ENCODE data around the gene NTN4. TPM values are rescaled to one million over a fixed set of nuclear protein-coding genes. Genes with fewer than 3 reads are reported as not detected.
"Not testable (repeated sequence)": the region's sequence is repeated elsewhere in the genome, so short reads cannot be mapped to it uniquely, and the experiment has no call there.

Gene NTN4
- polyA plus RNA-seq, 6 donors from 2014 or later, result not detected

DNA sequence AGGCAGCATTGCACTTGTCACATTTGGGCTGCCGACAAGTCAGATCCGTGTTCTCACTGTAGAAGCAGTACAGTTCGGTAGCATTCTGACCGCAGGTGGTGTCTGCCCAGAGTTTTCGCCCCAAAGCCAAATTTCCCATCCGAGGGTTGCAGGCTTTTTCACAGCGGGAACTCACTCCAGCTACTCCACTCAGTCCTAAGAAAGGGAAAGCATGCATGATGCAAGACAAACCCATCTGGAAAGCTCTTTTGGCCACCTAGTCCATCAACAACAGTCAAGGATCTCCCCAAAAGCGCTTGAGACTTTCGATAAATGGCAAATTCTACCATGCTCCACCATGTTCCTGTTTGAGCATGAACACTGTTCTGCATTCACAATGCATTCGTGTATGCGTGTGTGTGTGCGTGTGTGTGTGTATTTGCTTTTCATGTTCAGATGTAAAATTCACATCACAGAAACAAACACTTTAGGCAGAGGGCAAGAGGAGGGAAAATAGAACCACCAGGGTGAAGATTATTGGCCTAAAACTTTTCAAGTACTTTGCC, 3.2 kb downstream of the NTN4 start:
- ATAC-seq (ENCODE audit: low read depth in 2 of 2), result no peak
- peaks cover 28 to 63% (median 52%) of the 10 kb centered on the region in 3 donors for H3K27me3 Mint-ChIP-seq
- H3K27ac Mint-ChIP-seq, result no peak overlapping the region
- DNase-seq, result no peak
- peaks cover 11 to 20% (median 16%) of the 10 kb centered on the region in 3 donors for H3K4me1 Mint-ChIP-seq
- no peaks in the 10 kb centered on the region for H3K9me3 Mint-ChIP-seq
- peak overlapping the region in 1 of 8 donors; percentile 64 for H3K4me3 Mint-ChIP-seq
- no peaks in the 10 kb centered on the region for H3K36me3 Mint-ChIP-seq

DNA sequence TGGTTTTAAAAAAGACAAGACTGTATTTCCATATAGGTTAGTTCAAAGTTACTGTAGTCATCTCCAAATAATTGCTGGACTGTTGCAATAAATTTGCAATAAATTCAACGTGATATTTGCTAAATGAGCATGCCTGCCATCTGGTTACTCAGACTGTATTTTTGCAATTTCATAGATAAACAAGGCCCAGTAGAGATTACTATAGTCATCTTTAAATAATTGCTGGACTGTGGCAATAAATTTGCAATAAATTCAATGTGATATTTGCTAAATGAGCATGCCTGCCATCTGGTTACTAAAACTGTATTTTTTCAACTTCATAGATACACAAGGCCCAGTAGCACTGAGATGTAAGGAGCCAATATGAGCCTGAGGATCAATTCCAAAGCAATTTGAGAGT, 5.6 kb downstream of the NTN4 start:
- Mint-ChIP-seq H3K4me3 (no peak overlapping the region), H3K4me1 (peaks cover 4 to 7% (median 7%) of the 10 kb centered on the region in 3 donors), H3K27ac (no peak overlapping the region), H3K36me3 (no peaks in the 10 kb centered on the region), H3K27me3 (peaks cover 27 to 63% (median 49%) of the 10 kb centered on the region in 3 donors), H3K9me3 (peaks cover 0 to 4% (median 0%) of the 10 kb centered on the region in 7 donors)
- ATAC-seq (ENCODE audit: low read depth in 2 of 2), result no peak
- DNase-seq, result no peak

DNA sequence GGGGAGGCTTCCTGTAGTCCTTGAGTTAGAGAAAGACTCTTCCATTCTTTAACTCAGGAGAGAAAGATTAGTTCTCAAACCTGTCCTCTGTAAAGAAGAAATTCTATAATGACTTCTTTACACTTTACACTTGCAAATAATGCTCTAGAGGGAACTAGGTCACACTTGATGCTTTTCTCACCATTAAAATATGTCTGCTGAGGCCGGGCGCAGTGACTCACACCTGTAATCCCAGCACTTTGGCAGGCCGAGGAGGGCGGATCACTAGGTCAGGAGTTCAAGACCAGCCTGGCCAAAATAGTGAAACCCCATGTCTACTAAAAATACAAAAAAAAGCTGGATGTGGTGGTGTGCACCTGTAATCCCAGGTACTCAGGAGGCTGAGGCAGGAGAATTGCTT, 6.3 kb downstream of the NTN4 start:
- Mint-ChIP-seq H3K4me3 (no peak overlapping the region), H3K27ac (no peak overlapping the region), H3K27me3 (peaks cover 23 to 57% (median 42%) of the 10 kb centered on the region in 3 donors), H3K9me3 (peaks cover 0 to 4% (median 0%) of the 10 kb centered on the region in 7 donors), H3K4me1 (peaks cover 0 to 1% (median under 1%) of the 10 kb centered on the region in 3 donors), H3K36me3 (no peaks in the 10 kb centered on the region)
- no peak for ATAC-seq (ENCODE audit: low read depth in 2 of 2)
- DNase-seq, result no peak

DNA sequence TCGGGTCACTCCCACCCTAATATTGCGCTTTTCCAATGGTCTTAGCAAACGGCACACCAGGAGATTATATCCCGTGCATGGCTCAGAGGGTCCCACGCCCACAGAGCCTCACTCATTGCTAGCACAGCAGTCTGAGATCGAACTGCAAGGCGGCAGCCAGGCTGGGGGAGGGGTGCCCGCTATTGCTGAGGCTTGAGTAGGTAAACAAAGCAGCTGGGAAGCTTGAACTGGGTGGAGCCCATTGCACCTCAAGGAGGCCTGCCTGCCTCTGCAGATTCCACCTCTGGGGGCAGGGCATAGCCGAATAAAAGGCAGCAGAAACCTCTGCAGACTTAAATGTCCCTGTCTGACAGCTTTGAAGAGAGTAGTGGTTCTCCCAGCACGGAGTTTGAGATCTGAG, 15.1 kb downstream of the NTN4 start:
- H3K27me3 Mint-ChIP-seq, result peaks cover 28 to 50% (median 32%) of the 10 kb centered on the region in 3 donors

DNA sequence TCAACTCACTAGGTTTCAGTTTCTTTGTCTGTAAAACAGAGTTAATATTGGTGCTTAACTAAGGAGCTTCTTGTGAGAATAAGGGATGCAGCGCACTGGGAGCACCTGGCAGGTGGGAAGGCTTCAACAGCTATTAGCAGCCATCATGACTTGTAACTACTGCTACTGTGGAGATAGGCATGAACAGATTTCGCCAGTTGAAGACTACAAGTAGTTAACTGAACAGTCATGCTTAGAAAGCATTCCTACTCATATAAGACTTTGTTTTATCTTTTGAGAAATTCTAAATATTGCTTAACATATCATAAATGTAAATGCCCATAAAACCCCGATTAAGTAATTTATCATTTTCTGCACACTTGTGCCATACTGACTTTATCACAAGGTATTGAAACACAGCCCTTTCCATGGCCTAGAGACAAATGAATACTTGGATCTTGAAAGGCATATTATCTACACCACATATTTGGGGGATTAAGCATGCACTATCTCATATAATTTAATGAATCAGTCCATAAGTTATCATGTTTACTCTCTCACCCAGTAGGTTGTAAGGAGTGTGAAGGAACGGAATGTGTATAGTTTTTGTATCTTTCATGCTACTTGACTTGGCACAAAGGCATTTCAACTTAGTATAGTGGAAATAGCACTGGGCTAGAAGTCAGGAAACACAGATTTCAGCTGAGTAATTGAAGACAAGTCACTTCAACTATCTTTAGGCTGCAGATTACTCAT, 16.1 kb downstream of the NTN4 start:
- H3K36me3 Mint-ChIP-seq, result peaks cover 0 to 7% of the 10 kb centered on the region in 2 donors
- peaks cover 29 to 44% (median 32%) of the 10 kb centered on the region in 3 donors for H3K27me3 Mint-ChIP-seq
- no peaks in the 10 kb centered on the region for H3K4me1 Mint-ChIP-seq
- peaks cover 4 to 16% (median 8%) of the 10 kb centered on the region in 7 donors for H3K9me3 Mint-ChIP-seq
- DNase-seq (no peak), ATAC-seq (ENCODE audit: low read depth in 2 of 2) (no peak)
- H3K4me3 Mint-ChIP-seq, result no peak overlapping the region
- H3K27ac Mint-ChIP-seq, result no peak overlapping the region

More for the DNA sequence above, 15.1 kb downstream of the NTN4 start:
- H3K4me1 Mint-ChIP-seq; DNase-seq; H3K36me3 Mint-ChIP-seq; ATAC-seq (ENCODE audit: low read depth in 2 of 2); H3K27ac Mint-ChIP-seq; H3K4me3 Mint-ChIP-seq: not testable (repeated sequence)
- peaks cover 4 to 19% (median 8%) of the 10 kb centered on the region in 7 donors for H3K9me3 Mint-ChIP-seq

DNA sequence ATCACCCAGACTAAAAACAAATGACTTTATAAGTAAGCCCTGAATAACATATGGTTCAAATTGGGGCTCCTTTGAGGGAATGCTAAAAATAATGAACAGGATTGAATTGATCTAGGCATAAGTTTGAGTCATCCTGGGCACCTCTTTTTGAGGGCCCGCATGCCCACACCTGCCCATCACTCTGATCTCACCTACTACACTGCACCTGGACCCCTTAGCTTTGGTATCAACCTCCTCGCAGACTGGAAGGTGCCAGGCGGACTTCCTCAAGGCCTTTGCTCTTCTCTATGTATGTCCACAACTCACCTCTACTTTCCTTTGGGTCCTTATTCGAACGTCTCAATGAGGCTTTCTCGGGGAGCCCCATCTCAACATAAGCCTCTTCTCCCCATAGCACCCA, 17.2 kb downstream of the NTN4 start:
- Mint-ChIP-seq H3K9me3 (peaks cover 4 to 16% (median 8%) of the 10 kb centered on the region in 7 donors), H3K36me3 (peaks cover 5 to 7% of the 10 kb centered on the region in 2 donors), H3K27me3 (peaks cover 39 to 51% (median 44%) of the 10 kb centered on the region in 3 donors), H3K4me3 (no peak overlapping the region), H3K4me1 (no peaks in the 10 kb centered on the region), H3K27ac (no peak overlapping the region)
- DNase-seq (no peak), ATAC-seq (ENCODE audit: low read depth in 2 of 2) (no peak)

DNA sequence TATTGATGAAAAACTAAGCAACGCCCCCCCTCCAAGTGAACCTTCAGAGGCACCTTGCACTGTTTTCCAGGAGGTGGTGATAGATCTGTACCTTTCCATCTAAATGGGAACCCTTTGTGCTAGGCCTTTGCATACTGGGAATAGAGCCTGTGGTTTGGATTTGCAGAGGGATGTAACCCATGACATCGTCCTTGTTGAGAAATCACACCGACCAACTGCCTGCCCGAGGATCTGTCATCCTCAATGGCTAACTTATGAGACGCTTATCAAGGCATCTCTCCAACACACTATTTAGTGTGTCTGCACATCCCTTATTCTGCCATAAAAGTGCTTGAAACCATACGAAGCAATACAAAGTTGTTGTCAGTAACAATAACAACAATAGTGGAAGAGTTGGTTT, 22.9 kb downstream of the NTN4 start:
- DNase-seq (no peak), ATAC-seq (ENCODE audit: low read depth in 2 of 2) (no peak)
- no peak overlapping the region for H3K4me3 Mint-ChIP-seq
- H3K27ac Mint-ChIP-seq, result no peak overlapping the region
- peaks cover 0 to 9% (median 0%) of the 10 kb centered on the region in 7 donors for H3K9me3 Mint-ChIP-seq
- peaks cover 0 to 5% of the 10 kb centered on the region in 2 donors for H3K36me3 Mint-ChIP-seq
- H3K4me1 Mint-ChIP-seq, result no peaks in the 10 kb centered on the region
- peaks cover 31 to 47% (median 39%) of the 10 kb centered on the region in 3 donors for H3K27me3 Mint-ChIP-seq

DNA sequence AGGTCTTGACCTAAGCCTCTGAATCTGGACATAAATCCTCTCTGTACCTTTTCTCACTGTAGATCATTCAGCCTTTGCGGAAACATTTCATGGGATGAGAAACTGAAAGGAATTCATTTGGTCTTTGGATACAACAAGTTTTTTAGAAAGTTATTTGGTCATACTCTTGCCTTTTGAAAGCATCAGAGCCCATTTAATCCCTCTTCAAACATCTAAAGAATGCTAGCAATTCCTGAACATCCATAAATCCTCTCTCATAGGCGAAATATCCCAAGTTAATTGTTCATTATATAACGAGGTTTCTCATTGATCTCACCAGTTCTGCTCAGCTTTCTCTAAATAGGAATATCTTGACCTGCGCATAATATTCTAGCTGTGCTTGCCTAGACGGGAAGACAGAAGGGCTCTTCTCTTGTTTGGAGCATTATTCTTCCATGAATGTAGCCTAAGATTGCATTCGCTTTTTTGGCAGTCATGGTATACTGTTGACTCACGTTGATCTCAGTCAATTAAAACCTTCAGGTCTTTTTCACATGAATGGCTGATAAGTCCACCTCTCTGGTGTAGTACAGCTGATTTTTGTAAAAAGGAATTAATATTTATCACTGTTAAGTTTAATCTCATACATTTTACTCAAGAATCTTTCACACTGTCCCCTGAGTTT, 24.1 kb downstream of the NTN4 start:
- Mint-ChIP-seq H3K4me3 (no peak overlapping the region), H3K4me1 (peaks cover 0 to 5% (median 0%) of the 10 kb centered on the region in 3 donors), H3K27me3 (peaks cover 30 to 43% (median 33%) of the 10 kb centered on the region in 3 donors), H3K9me3 (peaks cover 0 to 9% (median 0%) of the 10 kb centered on the region in 7 donors), H3K27ac (no peak overlapping the region), H3K36me3 (peaks cover 0 to 5% of the 10 kb centered on the region in 2 donors)
- ATAC-seq (ENCODE audit: low read depth in 2 of 2), result no peak
- no peak for DNase-seq

DNA sequence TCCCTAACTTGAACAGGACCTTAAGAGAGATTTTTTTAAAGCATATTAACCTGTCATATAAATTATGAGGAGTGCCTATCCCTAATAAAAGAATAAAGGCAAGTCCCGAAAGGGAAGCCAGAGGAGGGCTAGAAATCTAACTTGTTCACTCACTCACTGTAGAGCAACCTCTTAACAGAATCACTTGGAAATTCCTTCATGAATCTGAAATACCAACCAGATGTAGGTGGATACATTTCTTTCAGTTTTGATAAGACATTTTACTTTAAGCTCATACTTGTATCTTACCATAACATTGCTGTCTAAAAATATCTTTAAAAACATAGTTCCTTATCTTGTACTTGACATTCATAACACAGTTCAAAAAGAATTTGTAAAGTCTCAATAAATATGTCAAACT, 25.7 kb downstream of the NTN4 start:
- Mint-ChIP-seq H3K27ac (no peak overlapping the region), H3K4me3 (no peak overlapping the region), H3K27me3 (peaks cover 30 to 40% (median 36%) of the 10 kb centered on the region in 3 donors), H3K9me3 (peaks cover 0 to 4% (median 0%) of the 10 kb centered on the region in 7 donors), H3K36me3 (peaks cover 0 to 5% of the 10 kb centered on the region in 2 donors), H3K4me1 (peaks cover 0 to 5% (median 0%) of the 10 kb centered on the region in 3 donors)
- ATAC-seq (ENCODE audit: low read depth in 2 of 2), result no peak
- no peak for DNase-seq

DNA sequence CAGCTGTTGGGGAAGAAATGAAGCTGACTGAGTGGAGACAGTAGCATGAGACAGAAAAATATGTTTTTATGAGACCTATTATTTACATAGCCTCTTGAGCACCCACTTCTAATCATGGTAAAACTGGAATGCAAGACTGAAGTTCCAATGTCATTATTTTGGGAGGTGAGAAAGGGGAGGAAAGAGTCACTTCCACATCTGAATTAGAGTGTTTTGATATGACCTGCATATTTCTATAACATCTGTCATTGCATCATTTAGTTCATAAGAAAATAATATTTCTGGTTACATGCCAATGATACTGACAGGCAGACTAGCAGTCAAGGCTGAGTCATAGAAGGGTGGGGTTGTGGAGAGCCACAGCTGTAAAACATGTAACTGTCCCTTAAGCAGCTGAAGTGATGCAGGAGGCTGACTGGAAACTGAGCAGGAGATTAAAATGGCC, 26.7 kb downstream of the NTN4 start:
- no peak for ATAC-seq (ENCODE audit: low read depth in 2 of 2)
- no peaks in the 10 kb centered on the region for H3K36me3 Mint-ChIP-seq

DNA sequence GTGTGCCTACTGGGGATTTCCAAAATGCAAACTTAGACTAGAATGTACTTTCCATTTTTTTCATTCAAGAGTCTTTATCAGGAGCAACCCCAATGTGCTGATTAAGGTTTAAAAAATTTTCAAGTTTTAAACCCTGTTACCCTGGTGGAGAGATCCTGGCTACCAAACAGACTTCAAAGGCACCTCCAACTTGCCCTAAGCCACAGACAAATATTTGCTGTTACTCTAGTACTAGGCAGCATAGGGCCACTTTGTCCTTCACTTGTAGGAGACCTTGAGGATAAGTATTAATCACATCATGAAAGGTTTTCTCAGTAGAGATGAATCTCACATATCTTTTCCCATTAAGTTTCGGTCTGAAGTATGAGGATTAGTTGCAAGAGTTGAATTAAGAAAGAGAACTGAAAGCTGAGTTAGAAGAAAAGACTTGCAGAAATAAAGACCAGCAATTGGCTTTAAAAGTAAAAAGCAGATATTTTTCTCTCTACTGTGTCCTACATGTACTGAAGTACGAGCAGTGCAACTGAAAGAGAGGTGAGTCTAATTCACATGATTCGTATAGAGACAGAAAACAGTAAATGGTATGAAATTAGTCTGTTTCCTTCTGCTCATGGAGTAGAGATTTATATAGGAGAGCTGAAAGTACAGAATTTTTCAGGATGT, 28.3 kb downstream of the NTN4 start:
- H3K27ac Mint-ChIP-seq, result peak overlapping the region in 1 of 6 donors; percentile 32
- ATAC-seq (ENCODE audit: low read depth in 2 of 2) (no peak), DNase-seq (no peak)
- no peak overlapping the region for H3K4me3 Mint-ChIP-seq
- peaks cover 0 to 10% (median 0%) of the 10 kb centered on the region in 7 donors for H3K9me3 Mint-ChIP-seq
- no peaks in the 10 kb centered on the region for H3K36me3 Mint-ChIP-seq
- H3K4me1 Mint-ChIP-seq, result peaks cover 0 to 5% (median 0%) of the 10 kb centered on the region in 3 donors
- H3K27me3 Mint-ChIP-seq, result peaks cover 9 to 32% (median 19%) of the 10 kb centered on the region in 3 donors

More for the DNA sequence above, 26.7 kb downstream of the NTN4 start:
- H3K9me3 Mint-ChIP-seq, result peaks cover 0 to 10% (median 0%) of the 10 kb centered on the region in 7 donors
- DNase-seq, result no peak
- H3K27ac Mint-ChIP-seq, result no peak overlapping the region
- peaks cover 0 to 5% (median 0%) of the 10 kb centered on the region in 3 donors for H3K4me1 Mint-ChIP-seq
- H3K27me3 Mint-ChIP-seq, result peaks cover 24 to 34% (median 31%) of the 10 kb centered on the region in 3 donors
- H3K4me3 Mint-ChIP-seq, result no peak overlapping the region

DNA sequence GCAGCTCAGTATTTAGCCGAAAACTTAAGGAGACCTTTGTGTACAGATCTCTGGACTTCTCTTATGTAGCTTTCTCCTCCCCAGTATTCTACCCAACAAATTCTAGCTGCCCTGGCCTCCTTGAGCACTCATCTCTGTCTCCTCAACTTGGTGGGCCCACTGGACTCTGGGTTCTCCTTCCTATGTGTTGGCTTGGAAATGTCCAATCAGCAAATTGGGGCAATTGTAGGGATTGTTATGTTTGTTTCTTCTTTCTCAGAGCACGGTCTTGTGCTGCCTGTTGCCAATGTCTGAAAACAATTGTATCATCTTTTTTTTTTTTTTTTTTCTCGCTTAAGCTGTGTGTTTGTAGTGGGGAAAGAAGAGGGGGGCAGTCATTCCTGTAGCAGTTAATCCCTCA, 30.2 kb downstream of the NTN4 start:
- H3K9me3 Mint-ChIP-seq, result peaks cover 0 to 10% (median 0%) of the 10 kb centered on the region in 7 donors
- DNase-seq (no peak), ATAC-seq (ENCODE audit: low read depth in 2 of 2) (no peak)
- peaks cover 12 to 34% (median 23%) of the 10 kb centered on the region in 3 donors for H3K27me3 Mint-ChIP-seq
- no peak overlapping the region for H3K4me3 Mint-ChIP-seq
- H3K27ac Mint-ChIP-seq, result no peak overlapping the region
- H3K36me3 Mint-ChIP-seq, result no peaks in the 10 kb centered on the region
- peaks cover 0 to 5% (median 0%) of the 10 kb centered on the region in 3 donors for H3K4me1 Mint-ChIP-seq

DNA sequence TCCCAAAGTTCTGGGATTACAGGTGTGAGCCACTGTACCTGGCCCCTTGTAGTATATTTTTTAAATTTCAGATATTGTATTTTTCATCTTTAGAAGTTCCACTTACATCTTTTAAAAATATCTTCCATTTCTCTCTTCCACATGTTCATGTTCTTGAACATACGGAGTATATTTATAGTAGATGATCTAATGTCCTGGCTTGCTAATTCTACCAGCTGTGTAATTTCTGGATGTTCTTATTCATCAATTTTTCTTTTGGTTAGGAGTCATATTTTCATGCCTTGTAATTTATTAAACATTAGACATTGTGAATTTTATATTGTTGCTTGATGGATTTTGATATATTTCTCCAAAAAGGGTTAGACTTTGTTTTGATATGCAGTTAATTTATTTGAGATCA, 30.8 kb downstream of the NTN4 start:
- no peak for DNase-seq
- ATAC-seq (ENCODE audit: low read depth in 2 of 2), result no peak
- Mint-ChIP-seq H3K4me1 (peaks cover 0 to 5% (median 0%) of the 10 kb centered on the region in 3 donors), H3K4me3 (no peak overlapping the region), H3K9me3 (peaks cover 0 to 10% (median 0%) of the 10 kb centered on the region in 7 donors), H3K27me3 (peaks cover 12 to 34% (median 23%) of the 10 kb centered on the region in 3 donors), H3K36me3 (no peaks in the 10 kb centered on the region), H3K27ac (no peak overlapping the region)
